Gastrocnemius medialis (tissue), 4 donors: ENCODE measurements around the gene TBX15. TPM values are rescaled to one million over a fixed set of nuclear protein-coding genes. Genes with fewer than 3 reads are reported as not detected.

Source experiments
- ATAC-seq, 2 donors: fragments of 150-250 bp; one replicate each; pipeline ENCODE4 v1.9.1; 2016
- DNase-seq, 2 donors: peaks; one replicate each; pipeline ENCODE4 v3.0.0-alpha.2; 2019
- H3K27ac ChIP-seq, 4 donors: fragments of 200-600 bp; sonication (generic); 1 replicate in 1 of 4; 2 replicates in 3 of 4; pipeline ENCODE4 v1.5.1; 2016 to 2018; ENCODE audit warnings: mild to moderate bottlenecking in 2 of 4, moderate library complexity in 1 of 4
- H3K27me3 ChIP-seq, 3 donors: fragments of 200-600 bp; sonication (generic) in 2 of 3; 1 replicate in 1 of 3; 2 replicates in 2 of 3; pipeline versions ENCODE4 v1.5.1 to v1.6.0; 2016 to 2019; ENCODE audit warnings: mild to moderate bottlenecking in 1 of 3, moderate library complexity in 1 of 3
- H3K36me3 ChIP-seq, 2 donors: fragments of 200-600 bp; sonication (generic) in 1 of 2; one replicate each; pipeline ENCODE4 v1.5.1; 2017 to 2018
- H3K4me1 ChIP-seq, 2 donors: fragments of 200-600 bp; sonication (generic) in 1 of 2; one replicate each; pipeline ENCODE4 v1.5.1; 2016 to 2017; ENCODE audit warnings: mild to moderate bottlenecking in 2 of 2
- H3K4me3 ChIP-seq, 4 donors: fragments of 200-600 bp; sonication (generic) in 3 of 4; 1 replicate in 1 of 4; 2 replicates in 3 of 4; pipeline ENCODE4 v1.5.1; 2016 to 2019; ENCODE audit warnings: mild to moderate bottlenecking in 2 of 4
- H3K9me3 ChIP-seq, 3 donors: fragments of 200-600 bp; sonication (generic) in 2 of 3; 1 replicate in 1 of 3; 2 replicates in 2 of 3; pipeline ENCODE4 v1.5.1; 2016 to 2019
- POLR2A ChIP-seq, 2 donors: fragments of 450-650 bp; IDR thresholded peaks; one replicate each; pipeline ENCODE4 v1.6.1; 2017; ENCODE audit warnings: antibody characterized with exemption in 2 of 2, mild to moderate bottlenecking in 2 of 2, moderate library complexity in 2 of 2
- in situ Hi-C, 4 donors: fragments of 200-750 bp; cut with MboI; loops; one replicate each; pipeline versions ENCODE4 v1.15.0 to v1.8.0; 2017; ENCODE audit warnings: low sequenced_read_pairs in 4 of 4
- intact Hi-C: fragments of 100-400 bp; cut with DNase I; formaldehyde crosslinking; loops from one replicate; pipeline ENCODE4 v1.15.1; 2023; ENCODE audit warnings: low total_unique reads
- total RNA-seq, 4 donors: library from RNA; depleted of rRNA; stranded (reverse); fragments of >200 nt; gene quantifications; one replicate each; pipeline versions ENCODE4 v1.1.0 to v1.2.3, GENCODE V29; 2016
- TF ChIP-seq, protein P1 (sequence below), 5 experiments: fragments of 450-650 bp in 3 of 5; fragments of 200-600 bp in 2 of 5; sonication (generic) in 2 of 5; IDR thresholded peaks in 4 of 5; conservative IDR thresholded peaks in 1 of 5; 1 replicate in 4 of 5; 2 replicates in 1 of 5; pipeline ENCODE4 v1.5.1; 2016 to 2019; ENCODE audit warnings: antibody characterized with exemption in 5 of 5, mild to moderate bottlenecking in 3 of 5, moderate library complexity in 3 of 5

TBX15 gene
- total RNA-seq, 4 donors from 2014 or later: 91.4 to 275 (median 245) TPM

DNA sequence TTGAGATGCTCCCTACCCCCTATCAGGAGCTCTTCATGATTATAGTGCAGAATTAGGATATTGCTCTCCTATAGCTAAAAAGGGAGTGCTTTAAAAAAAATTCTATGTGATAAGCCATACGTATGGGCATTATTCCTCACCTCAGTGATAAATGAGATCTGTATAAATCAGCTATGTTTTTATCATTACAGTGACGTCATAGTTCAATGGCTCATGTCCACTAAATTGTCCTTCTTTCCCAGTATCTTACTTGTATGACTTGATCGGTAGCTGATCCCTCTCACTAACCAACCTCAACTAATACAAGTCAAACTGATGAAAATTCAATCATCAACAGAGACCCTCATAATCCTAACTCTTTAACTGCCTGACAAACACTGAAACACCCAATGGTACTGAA is 93.3 kb downstream of the TBX15 start:
- intact Hi-C loops (loop anchor here (5.0 kb wide), 1 partner anchor 92 kb away; the partner anchor contains the start of gene TBX15), in situ Hi-C loops (no loop called here)
- Histone ChIP-seq H3K4me1 (no peaks in the 10 kb centered on the region), H3K36me3 (peaks cover 0 to 75% of the 10 kb centered on the region in 2 donors), H3K9me3 (no peaks in the 10 kb centered on the region), H3K27ac (no peak overlapping the region), H3K27me3 (no peaks in the 10 kb centered on the region), H3K4me3 (no peak overlapping the region)
- DNase-seq (no peak), ATAC-seq (no peak)
- TF ChIP-seq, protein P1, sequence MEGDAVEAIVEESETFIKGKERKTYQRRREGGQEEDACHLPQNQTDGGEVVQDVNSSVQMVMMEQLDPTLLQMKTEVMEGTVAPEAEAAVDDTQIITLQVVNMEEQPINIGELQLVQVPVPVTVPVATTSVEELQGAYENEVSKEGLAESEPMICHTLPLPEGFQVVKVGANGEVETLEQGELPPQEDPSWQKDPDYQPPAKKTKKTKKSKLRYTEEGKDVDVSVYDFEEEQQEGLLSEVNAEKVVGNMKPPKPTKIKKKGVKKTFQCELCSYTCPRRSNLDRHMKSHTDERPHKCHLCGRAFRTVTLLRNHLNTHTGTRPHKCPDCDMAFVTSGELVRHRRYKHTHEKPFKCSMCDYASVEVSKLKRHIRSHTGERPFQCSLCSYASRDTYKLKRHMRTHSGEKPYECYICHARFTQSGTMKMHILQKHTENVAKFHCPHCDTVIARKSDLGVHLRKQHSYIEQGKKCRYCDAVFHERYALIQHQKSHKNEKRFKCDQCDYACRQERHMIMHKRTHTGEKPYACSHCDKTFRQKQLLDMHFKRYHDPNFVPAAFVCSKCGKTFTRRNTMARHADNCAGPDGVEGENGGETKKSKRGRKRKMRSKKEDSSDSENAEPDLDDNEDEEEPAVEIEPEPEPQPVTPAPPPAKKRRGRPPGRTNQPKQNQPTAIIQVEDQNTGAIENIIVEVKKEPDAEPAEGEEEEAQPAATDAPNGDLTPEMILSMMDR (IDR thresholded peaks at IDR 0.05 in 4 of 5, conservative IDR thresholded peaks at IDR 0.05 in 1 of 5): no peak
- no peak for TF ChIP-seq POLR2A (IDR thresholded peaks at IDR 0.05)

DNA sequence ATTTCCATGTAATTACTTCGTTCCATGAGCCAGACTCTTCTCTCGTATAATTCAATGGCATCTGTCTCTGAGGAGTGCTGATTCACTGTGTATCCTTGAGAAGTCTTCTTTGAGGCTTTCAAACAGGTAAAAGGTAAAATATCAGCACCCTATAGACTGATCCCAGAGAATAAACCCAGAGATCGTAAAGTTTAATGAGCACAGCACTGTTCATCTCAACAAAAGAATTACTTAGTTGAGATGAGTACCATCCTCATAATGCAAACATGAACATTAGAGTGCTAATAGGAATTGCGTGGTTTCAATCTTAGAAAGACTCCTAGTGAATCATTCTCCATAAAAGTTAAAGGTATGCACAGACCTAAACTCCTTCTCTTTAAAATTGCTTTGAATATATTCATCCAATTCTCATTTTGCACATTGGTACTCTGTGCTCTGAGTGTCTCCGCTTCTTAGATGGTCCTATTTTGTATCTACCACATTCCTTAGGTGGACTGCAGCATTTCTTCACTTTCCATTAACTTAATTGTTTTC is 97.2 kb downstream of the TBX15 start:
- no peak overlapping the region for H3K4me3 ChIP-seq
- ATAC-seq (no peak), DNase-seq (no peak)
- TF ChIP-seq, protein P1 (IDR thresholded peaks at IDR 0.05 in 4 of 5, conservative IDR thresholded peaks at IDR 0.05 in 1 of 5): no peak
- TF ChIP-seq POLR2A (IDR thresholded peaks at IDR 0.05): no peak
- H3K36me3 ChIP-seq: peaks cover 0 to 52% of the 10 kb centered on the region in 2 donors
- H3K27me3 ChIP-seq: no peaks in the 10 kb centered on the region
- no peaks in the 10 kb centered on the region for H3K9me3 ChIP-seq
- in situ Hi-C loops: no loop called here
- no peaks in the 10 kb centered on the region for H3K4me1 ChIP-seq
- peak overlapping the region in 1 of 4 donors; percentile 13 for H3K27ac ChIP-seq
- intact Hi-C loops: no loop called here

DNA sequence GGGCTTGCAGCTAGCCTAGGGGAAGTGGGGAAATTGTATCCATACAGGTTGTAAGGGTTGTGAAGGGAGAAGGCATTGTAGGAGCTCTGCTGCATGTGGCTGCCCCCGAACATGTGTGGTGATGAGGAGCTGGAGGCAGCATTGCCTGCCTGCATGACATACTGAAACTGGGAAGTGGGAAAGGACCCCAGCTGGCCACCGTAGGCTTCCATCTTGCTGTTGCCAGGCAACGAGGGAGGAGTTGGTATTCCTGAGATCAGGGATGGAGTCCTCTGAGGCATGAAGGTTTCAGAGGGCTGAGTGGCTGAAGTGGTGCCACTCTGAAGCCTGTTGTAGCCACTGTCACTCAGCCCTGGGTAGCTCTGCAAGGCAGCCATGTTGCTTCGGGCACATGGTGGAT is 103.2 kb downstream of the TBX15 start:
- Histone ChIP-seq H3K27ac (no peak overlapping the region), H3K27me3 (no peaks in the 10 kb centered on the region), H3K4me3 (no peak overlapping the region), H3K9me3 (no peaks in the 10 kb centered on the region), H3K4me1 (peaks cover 17 to 21% of the 10 kb centered on the region in 2 donors), H3K36me3 (peaks cover 0 to 46% of the 10 kb centered on the region in 2 donors)
- intact Hi-C loops: no loop called here
- in situ Hi-C loops: no loop called here
- no peak for DNase-seq
- TF ChIP-seq, protein P1 (IDR thresholded peaks at IDR 0.05 in 4 of 5, conservative IDR thresholded peaks at IDR 0.05 in 1 of 5): no peak
- no peak for TF ChIP-seq POLR2A (IDR thresholded peaks at IDR 0.05)
- no peak for ATAC-seq

DNA sequence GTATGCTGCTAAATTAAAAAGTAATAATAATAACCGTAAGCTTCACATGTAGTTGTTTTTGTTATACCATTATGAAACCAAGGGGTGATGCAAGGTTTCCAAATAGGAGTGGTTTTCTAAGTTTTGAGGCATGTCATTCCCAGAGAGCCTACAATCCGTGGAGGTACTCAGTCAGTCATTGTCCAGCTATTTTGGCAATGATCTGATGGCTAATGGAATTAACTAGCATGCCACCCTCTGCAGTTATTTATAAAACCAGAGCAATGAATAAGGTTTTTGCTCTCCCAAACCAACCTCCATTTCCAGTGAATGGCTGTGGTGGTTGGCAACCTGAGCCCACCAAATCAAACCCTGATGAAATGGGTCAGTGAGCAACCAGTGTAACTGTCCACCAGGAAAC is 106.4 kb downstream of the TBX15 start:
- in situ Hi-C loops (no loop called here), intact Hi-C loops (no loop called here)
- TF ChIP-seq, protein P1 (IDR thresholded peaks at IDR 0.05 in 4 of 5, conservative IDR thresholded peaks at IDR 0.05 in 1 of 5): no peak
- TF ChIP-seq POLR2A (IDR thresholded peaks at IDR 0.05): no peak
- no peak for ATAC-seq
- Histone ChIP-seq H3K36me3 (peaks cover 0 to 35% of the 10 kb centered on the region in 2 donors), H3K27me3 (no peaks in the 10 kb centered on the region), H3K4me1 (peaks cover 21 to 22% of the 10 kb centered on the region in 2 donors), H3K9me3 (no peaks in the 10 kb centered on the region), H3K4me3 (no peak overlapping the region), H3K27ac (no peak overlapping the region)
- DNase-seq: no peak

DNA sequence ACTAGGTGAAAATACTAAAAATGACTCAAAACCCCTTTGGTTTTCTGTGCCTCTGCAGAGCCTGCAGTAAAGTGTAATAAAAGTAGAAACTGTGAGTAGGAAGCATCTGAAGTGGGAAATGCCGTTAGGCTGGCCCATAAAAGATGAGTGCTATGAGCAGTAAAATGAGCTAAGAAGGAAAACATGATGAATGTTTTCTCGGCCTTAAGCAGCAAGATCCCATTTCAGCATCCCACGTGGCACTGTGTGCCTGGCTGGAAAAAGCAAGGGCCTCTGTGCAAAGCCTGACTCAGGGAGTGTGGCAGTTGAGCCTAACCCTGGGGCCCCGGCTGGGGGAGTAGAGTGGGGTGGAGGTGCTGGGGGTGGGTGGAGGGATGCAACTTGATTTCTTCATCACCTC is 109.5 kb downstream of the TBX15 start:
- H3K9me3 ChIP-seq: no peaks in the 10 kb centered on the region
- H3K27ac ChIP-seq: no peak overlapping the region
- H3K27me3 ChIP-seq: no peaks in the 10 kb centered on the region
- intact Hi-C loops: loop anchor here (5.0 kb wide), 2 partner anchors 59 to 109 kb away; partner anchors contain the start of gene TBX15
- ATAC-seq (peak; percentile 17 to 38), DNase-seq (no peak)
- in situ Hi-C loops: no loop called here
- peaks cover 0 to 10% of the 10 kb centered on the region in 2 donors for H3K36me3 ChIP-seq
- H3K4me1 ChIP-seq: peaks cover 21 to 22% of the 10 kb centered on the region in 2 donors
- no peak overlapping the region for H3K4me3 ChIP-seq
- TF ChIP-seq, protein P1 (IDR thresholded peaks at IDR 0.05 in 4 of 5, conservative IDR thresholded peaks at IDR 0.05 in 1 of 5): no peak
- no peak for TF ChIP-seq POLR2A (IDR thresholded peaks at IDR 0.05)
